NB4 (cell line): ENCODE data around the gene KIDINS220.

Source experiments
- CTCF ChIP-seq: IDR thresholded peaks from one replicate; pipeline ENCODE4 v1.5.1; 2012; ENCODE audit warnings: low read depth, low read length
- MYC ChIP-seq: IDR thresholded peaks from 2 replicates; pipeline ENCODE4 v1.6.1; 2011; ENCODE audit warnings: low read depth, low read length
- POLR2A ChIP-seq: IDR thresholded peaks from 2 replicates; pipeline ENCODE4 v1.6.1; 2011; ENCODE audit warnings: mild to moderate bottlenecking; ENCODE audit not compliant: insufficient read length; ENCODE audit errors: extremely low read depth

- no peak for TF ChIP-seq CTCF
- no peak for TF ChIP-seq POLR2A
- TF ChIP-seq MYC: no peak
These were observed 18.2 kb downstream of the KIDINS220 start for GRCh38 chr2:8819194-8819593.
